Karpas-422 (cell line): ENCODE data around the gene PHLPP1. TPM values are rescaled to one million over a fixed set of nuclear protein-coding genes. Genes with fewer than 3 reads are reported as not detected.

Experiments
- DNase-seq: peaks from one replicate; pipeline ENCODE4 v3.0.0-alpha.2; 2015
- H2AFZ ChIP-seq: fragments of 200-600 bp; sonication (generic); 2 replicates; pipeline ENCODE4 v1.6.1; 2014; ENCODE audit warnings: antibody characterized with exemption, low read length, mixed read lengths
- H3K27ac ChIP-seq: fragments of 200-600 bp; sonication (generic); 2 replicates; pipeline ENCODE4 v1.5.1; 2014; ENCODE audit warnings: mild to moderate bottlenecking, low read length, moderate library complexity
- H3K27me3 ChIP-seq: fragments of 200-600 bp; sonication (generic); 2 replicates; pipeline ENCODE4 v1.6.1; 2014; ENCODE audit warnings: low read length, mixed read lengths
- H3K36me3 ChIP-seq: fragments of 200-600 bp; sonication (generic); 2 replicates; pipeline ENCODE4 v1.6.1; 2014; ENCODE audit warnings: low read length, mixed read lengths; ENCODE audit not compliant: insufficient read depth
- H3K4me1 ChIP-seq: fragments of 200-600 bp; sonication (generic); 2 replicates; pipeline ENCODE4 v1.6.1; 2014; ENCODE audit warnings: mild to moderate bottlenecking, low read length, mixed read lengths
- H3K4me2 ChIP-seq: fragments of 200-600 bp; sonication (generic); 2 replicates; pipeline ENCODE4 v1.6.1; 2014; ENCODE audit warnings: low read length, low read depth, mild to moderate bottlenecking; ENCODE audit not compliant: poor library complexity, severe bottlenecking
- H3K4me3 ChIP-seq: fragments of 200-600 bp; sonication (generic); 2 replicates; pipeline ENCODE4 v1.5.1; 2014; ENCODE audit warnings: mild to moderate bottlenecking, antibody characterized with exemption, low read length, mixed read lengths
- H3K79me2 ChIP-seq: fragments of 200-600 bp; sonication (generic); 2 replicates; pipeline ENCODE4 v1.6.1; 2014; ENCODE audit warnings: mild to moderate bottlenecking, low read length, mixed read lengths
- H3K9ac ChIP-seq: fragments of 200-600 bp; sonication (generic); 2 replicates; pipeline ENCODE4 v1.6.0; 2014; ENCODE audit warnings: low read length
- H3K9me2 ChIP-seq: fragments of 200-600 bp; sonication (generic), shearing (Covaris generic); replicated peaks from 2 replicates; pipeline ENCODE4 v1.6.0; 2014; ENCODE audit warnings: mild to moderate bottlenecking, low read length, moderate library complexity; ENCODE audit not compliant: insufficient read depth
- H3K9me3 ChIP-seq: fragments of 300-700, 200-600 bp; sonication (generic); 2 replicates; pipeline ENCODE4 v1.6.1; 2014; ENCODE audit warnings: low read length, mixed read lengths
- H4K20me1 ChIP-seq: fragments of 200-600 bp; sonication (generic); 2 replicates; pipeline ENCODE4 v1.6.1; 2014; ENCODE audit warnings: mild to moderate bottlenecking, antibody characterized with exemption, low read length, low read depth; ENCODE audit not compliant: insufficient read depth
- total RNA-seq: library from RNA; depleted of rRNA; stranded (reverse); fragments of >200 nt; shearing (Covaris generic); gene quantifications from 2 replicates; pipeline ENCODE4 v1.2.3, GENCODE V29; 2014; ENCODE audit warnings: low replicate concordance

The PHLPP1 gene
- total RNA-seq, 1 experiment from 2014 or later: 6.3 TPM

DNA sequence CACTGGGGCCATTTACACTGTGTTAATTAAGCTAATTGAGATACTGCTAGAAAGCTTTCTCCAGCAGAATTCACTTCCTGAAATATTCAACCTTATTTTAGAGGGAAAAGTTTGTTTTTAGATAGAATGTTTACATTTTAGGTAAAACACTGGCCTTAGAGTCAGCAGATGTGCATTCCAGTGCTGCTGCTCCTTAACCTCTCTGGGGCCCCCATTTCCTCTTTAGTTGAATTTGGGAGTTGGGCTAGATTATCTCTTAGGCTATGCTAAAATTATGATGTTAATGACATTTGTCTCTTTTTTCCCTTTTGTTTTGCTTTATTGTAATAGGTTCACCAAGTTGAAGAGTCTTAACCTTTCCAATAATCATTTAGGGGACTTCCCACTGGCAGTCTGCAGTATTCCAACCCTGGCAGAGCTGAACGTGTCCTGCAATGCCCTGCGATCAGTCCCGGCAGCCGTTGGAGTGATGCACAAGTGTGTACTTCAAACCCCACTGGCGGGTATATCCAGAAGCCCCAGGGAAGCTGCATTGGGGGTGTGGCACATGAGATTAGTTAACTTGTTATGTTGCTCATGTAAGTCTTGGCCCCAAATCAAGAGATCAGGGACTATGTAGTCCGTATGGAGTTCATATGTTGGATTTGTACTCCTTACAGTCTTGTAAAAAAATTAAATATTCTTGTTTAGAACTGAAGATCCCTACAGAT lies 179.5 kb downstream of the PHLPP1 start:
- Histone ChIP-seq H3K9ac (no peak overlapping the region), H4K20me1 (no peaks in the 10 kb centered on the region), H3K27me3 (no peaks in the 10 kb centered on the region), H3K9me2 (no peaks in the 10 kb centered on the region), H3K27ac (no peak overlapping the region), H3K4me1 (no peaks in the 10 kb centered on the region), H3K79me2 (no peaks in the 10 kb centered on the region), H3K4me2 (no peak overlapping the region), H2AFZ (no peak overlapping the region), H3K36me3 (no peaks in the 10 kb centered on the region), H3K4me3 (no peak overlapping the region), H3K9me3 (no peaks in the 10 kb centered on the region)
- DNase-seq: no peak

- H3K9me3 ChIP-seq: no peaks in the 10 kb centered on the region
- H3K79me2 ChIP-seq: no peaks in the 10 kb centered on the region
- H4K20me1 ChIP-seq: no peaks in the 10 kb centered on the region
- H3K27ac ChIP-seq: no peak overlapping the region
- H3K4me3 ChIP-seq: no peak overlapping the region
- H3K36me3 ChIP-seq: no peaks in the 10 kb centered on the region
- no peak overlapping the region for H3K9ac ChIP-seq
- no peak overlapping the region for H2AFZ ChIP-seq
- DNase-seq: no peak
- H3K4me1 ChIP-seq: no peaks in the 10 kb centered on the region
- H3K27me3 ChIP-seq: no peaks in the 10 kb centered on the region
- H3K9me2 ChIP-seq: no peaks in the 10 kb centered on the region
- no peak overlapping the region for H3K4me2 ChIP-seq
Observed at GRCh38 chr18:62897153-62897552, 181.8 kb downstream of the PHLPP1 start.

- H3K4me1 ChIP-seq: no peaks in the 10 kb centered on the region
- no peak overlapping the region for H2AFZ ChIP-seq
- H3K9ac ChIP-seq: no peak overlapping the region
- H4K20me1 ChIP-seq: no peaks in the 10 kb centered on the region
- no peak overlapping the region for H3K4me3 ChIP-seq
- no peaks in the 10 kb centered on the region for H3K36me3 ChIP-seq
- no peaks in the 10 kb centered on the region for H3K27me3 ChIP-seq
- H3K79me2 ChIP-seq: no peaks in the 10 kb centered on the region
- no peaks in the 10 kb centered on the region for H3K9me3 ChIP-seq
- no peak overlapping the region for H3K4me2 ChIP-seq
- no peak for DNase-seq
- no peak overlapping the region for H3K27ac ChIP-seq
- no peaks in the 10 kb centered on the region for H3K9me2 ChIP-seq
Observed at GRCh38 chr18:62898359-62898758, 183.0 kb downstream of the PHLPP1 start.

DNA sequence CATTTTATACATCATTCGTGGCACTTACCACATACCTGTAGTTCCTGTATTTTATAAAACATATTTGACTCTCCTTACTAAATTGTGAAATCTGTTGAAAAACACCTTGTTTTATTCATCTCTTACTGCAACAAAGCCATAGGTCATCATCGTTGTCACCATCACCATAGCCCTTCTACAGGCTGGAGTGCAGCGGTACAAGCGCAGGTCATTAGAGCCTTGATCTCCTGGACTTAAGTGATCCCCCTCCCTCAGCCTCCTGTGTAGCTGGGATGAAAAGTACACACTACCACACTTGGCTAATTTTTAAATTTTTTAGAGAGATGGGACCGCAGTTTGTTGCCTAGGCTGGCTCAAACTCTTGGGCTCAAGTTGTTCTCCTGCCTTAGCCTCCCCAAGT lies 184.2 kb downstream of the PHLPP1 start:
- no peaks in the 10 kb centered on the region for H3K79me2 ChIP-seq
- no peak for DNase-seq
- H3K4me3 ChIP-seq: no peak overlapping the region
- H3K9me3 ChIP-seq: no peaks in the 10 kb centered on the region
- H3K4me2 ChIP-seq: no peak overlapping the region
- no peaks in the 10 kb centered on the region for H4K20me1 ChIP-seq
- H3K4me1 ChIP-seq: peaks cover 4% of the 10 kb centered on the region
- no peaks in the 10 kb centered on the region for H3K27me3 ChIP-seq
- H3K36me3 ChIP-seq: no peaks in the 10 kb centered on the region
- no peak overlapping the region for H2AFZ ChIP-seq
- no peaks in the 10 kb centered on the region for H3K9me2 ChIP-seq
- H3K9ac ChIP-seq: no peak overlapping the region
- no peak overlapping the region for H3K27ac ChIP-seq

DNA sequence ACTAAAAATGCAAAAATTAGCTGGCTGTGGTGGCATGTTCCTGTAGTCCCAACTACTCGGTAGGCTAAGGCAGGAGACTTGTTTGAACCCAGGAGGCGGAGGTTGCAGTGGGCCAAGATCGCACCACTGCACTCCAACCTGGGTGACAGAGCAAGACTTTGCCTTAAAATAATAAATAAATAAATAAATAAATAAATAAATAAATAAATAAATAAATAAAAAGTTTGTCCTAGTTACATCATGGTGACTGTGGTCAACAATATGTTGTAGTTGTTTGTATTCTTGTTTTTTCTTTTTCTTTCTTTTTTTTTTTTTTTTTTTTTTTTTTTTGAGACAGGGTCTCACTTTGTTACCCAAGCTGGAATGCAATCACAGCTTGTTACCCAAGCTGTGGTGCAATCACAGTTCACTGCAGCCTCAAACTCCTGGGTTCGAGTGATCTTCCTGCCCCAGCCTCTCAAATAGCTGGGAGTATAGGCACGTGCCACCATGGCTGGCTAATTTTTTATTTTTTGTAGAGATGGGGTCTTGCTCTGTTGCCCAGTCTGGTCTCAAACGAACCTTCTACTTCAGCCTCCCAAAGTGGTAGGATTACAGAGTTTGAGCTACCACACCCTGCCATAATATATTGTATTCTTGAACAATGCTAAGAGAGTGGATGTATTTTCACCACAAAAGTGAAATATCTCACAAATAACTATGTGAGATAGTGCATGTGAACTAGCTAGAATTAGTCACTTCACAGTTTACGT lies 185.0 kb downstream of the PHLPP1 start:
- Histone ChIP-seq H3K27ac (no peak overlapping the region), H3K4me1 (peaks cover 8% of the 10 kb centered on the region), H3K36me3 (no peaks in the 10 kb centered on the region), H4K20me1 (no peaks in the 10 kb centered on the region), H3K9me3 (no peaks in the 10 kb centered on the region), H2AFZ (no peak overlapping the region), H3K79me2 (no peaks in the 10 kb centered on the region), H3K4me2 (no peak overlapping the region), H3K4me3 (no peak overlapping the region), H3K9ac (no peak overlapping the region), H3K27me3 (no peaks in the 10 kb centered on the region), H3K9me2 (no peaks in the 10 kb centered on the region)
- DNase-seq: no peak

DNA sequence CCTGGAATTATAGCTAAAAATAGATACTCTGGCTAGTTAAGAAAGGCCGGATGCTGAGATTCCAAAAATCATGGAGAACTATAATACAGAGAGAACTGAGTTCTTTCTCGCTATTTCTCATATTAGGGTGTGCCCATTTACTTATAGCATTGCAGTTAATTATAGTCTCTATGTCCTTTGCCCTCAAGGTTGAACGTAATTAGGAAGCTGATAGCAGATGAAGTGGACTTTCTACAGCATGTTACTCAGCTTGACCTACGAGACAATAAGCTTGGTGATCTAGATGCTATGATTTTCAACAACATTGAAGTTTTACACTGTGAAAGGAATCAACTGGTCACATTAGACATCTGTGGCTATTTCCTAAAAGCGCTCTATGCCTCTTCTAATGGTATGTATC lies 187.4 kb downstream of the PHLPP1 start:
- Histone ChIP-seq H3K4me3 (no peak overlapping the region), H3K27ac (no peak overlapping the region), H3K27me3 (no peaks in the 10 kb centered on the region), H3K4me1 (peaks cover 8% of the 10 kb centered on the region), H4K20me1 (no peaks in the 10 kb centered on the region), H3K9me2 (no peaks in the 10 kb centered on the region), H2AFZ (no peak overlapping the region), H3K79me2 (no peaks in the 10 kb centered on the region), H3K9ac (no peak overlapping the region), H3K36me3 (no peaks in the 10 kb centered on the region), H3K9me3 (no peaks in the 10 kb centered on the region), H3K4me2 (no peak overlapping the region)
- DNase-seq: no peak

GRCh38 chr18:62904396-62905285 lies 189.3 kb downstream of the PHLPP1 start:
- H3K4me2 ChIP-seq: no peak overlapping the region
- no peaks in the 10 kb centered on the region for H3K36me3 ChIP-seq
- peaks cover 8% of the 10 kb centered on the region for H3K4me1 ChIP-seq
- H3K9ac ChIP-seq: no peak overlapping the region
- H3K27me3 ChIP-seq: no peaks in the 10 kb centered on the region
- no peaks in the 10 kb centered on the region for H4K20me1 ChIP-seq
- no peaks in the 10 kb centered on the region for H3K9me3 ChIP-seq
- H3K27ac ChIP-seq: no peak overlapping the region
- H3K9me2 ChIP-seq: no peaks in the 10 kb centered on the region
- H3K79me2 ChIP-seq: no peaks in the 10 kb centered on the region
- no peak for DNase-seq
- H2AFZ ChIP-seq: no peak overlapping the region
- H3K4me3 ChIP-seq: no peak overlapping the region

- Histone ChIP-seq H3K27me3 (no peaks in the 10 kb centered on the region), H3K79me2 (no peaks in the 10 kb centered on the region), H2AFZ (peak overlapping the region; percentile 88; the same call in 1 of the 2 replicates), H3K4me3 (no peak overlapping the region), H3K4me1 (peaks cover 24% of the 10 kb centered on the region), H3K9ac (no peak overlapping the region), H3K9me2 (no peaks in the 10 kb centered on the region), H3K27ac (peak overlapping the region; percentile 50; the same call in 1 of the 2 replicates), H3K4me2 (peak overlapping the region; percentile 54), H4K20me1 (no peaks in the 10 kb centered on the region), H3K36me3 (no peaks in the 10 kb centered on the region), H3K9me3 (no peaks in the 10 kb centered on the region)
- no peak for DNase-seq
Observed at GRCh38 chr18:62912885-62913284, 197.5 kb downstream of the PHLPP1 start.
